Activated CD8-positive, alpha-beta T cell treated with anti-CD3 and anti-CD28 coated beads for 36 hours (primary cell): ENCODE results near the gene FOXJ1. TPM values are rescaled to one million over a fixed set of nuclear protein-coding genes. Genes with fewer than 3 reads are reported as not detected.

Experiments
- ATAC-seq: fragments of 200-7000 bp; cut with Tn5 transposase; one replicate; pipeline ENCODE4 v1.10.0; 2021; ENCODE audit warnings: mild to moderate bottlenecking, moderate library complexity
- CTCF ChIA-PET: fragments of 350-600 bp; sonication (Branson Sonifier 250); formaldehyde crosslinking; loops from one replicate; lab custom pipeline; 2021; ENCODE audit warnings: antibody characterized with exemption; lab: Charles Lee
- POLR2A ChIA-PET: fragments of 350-600 bp; sonication (Branson Sonifier 250); formaldehyde crosslinking; loops from one replicate; lab custom pipeline; 2021; ENCODE audit warnings: antibody characterized with exemption; lab: Charles Lee
- DNase-seq: peaks from one replicate; pipeline ENCODE4 v3.0.0-alpha.2; 2020
- H3K27ac Mint-ChIP-seq: one replicate; pipeline ENCODE4 v1.8.0; 2021; ENCODE audit warnings: mild to moderate bottlenecking, mixed read lengths
- H3K27me3 Mint-ChIP-seq: one replicate; pipeline ENCODE4 v1.8.0; 2021; ENCODE audit warnings: mixed read lengths
- H3K36me3 Mint-ChIP-seq: one replicate; pipeline ENCODE4 v1.8.0; 2021; ENCODE audit warnings: low read depth, mixed read lengths
- H3K4me1 Mint-ChIP-seq: one replicate; pipeline ENCODE4 v1.8.0; 2021; ENCODE audit warnings: low read depth, mixed read lengths
- H3K4me3 Mint-ChIP-seq: one replicate; pipeline ENCODE4 v1.8.0; 2021; ENCODE audit warnings: mild to moderate bottlenecking, moderate library complexity, mixed read lengths
- H3K9me3 Mint-ChIP-seq: one replicate; pipeline ENCODE4 v1.8.0; 2021; ENCODE audit warnings: mixed read lengths
- intact Hi-C: fragments of 100-400 bp; cut with micrococcal nuclease; formaldehyde crosslinking; loops from one replicate; pipeline ENCODE4 v1.10.0; 2022
- total RNA-seq, 2 experiments: library from RNA; stranded (reverse); gene quantifications; one replicate each; pipeline ENCODE4 v1.2.3, GENCODE V29; 2021
- TF ChIP-seq, protein P1 (sequence below): fragments of 200-600 bp; IDR thresholded peaks from one replicate; pipeline ENCODE4 v1.8.0; 2022; ENCODE audit warnings: antibody characterized with exemption, mild to moderate bottlenecking

The FOXJ1 gene
- total RNA-seq, 2 experiments from 2014 or later: 11.1 to 11.6 TPM

DNA sequence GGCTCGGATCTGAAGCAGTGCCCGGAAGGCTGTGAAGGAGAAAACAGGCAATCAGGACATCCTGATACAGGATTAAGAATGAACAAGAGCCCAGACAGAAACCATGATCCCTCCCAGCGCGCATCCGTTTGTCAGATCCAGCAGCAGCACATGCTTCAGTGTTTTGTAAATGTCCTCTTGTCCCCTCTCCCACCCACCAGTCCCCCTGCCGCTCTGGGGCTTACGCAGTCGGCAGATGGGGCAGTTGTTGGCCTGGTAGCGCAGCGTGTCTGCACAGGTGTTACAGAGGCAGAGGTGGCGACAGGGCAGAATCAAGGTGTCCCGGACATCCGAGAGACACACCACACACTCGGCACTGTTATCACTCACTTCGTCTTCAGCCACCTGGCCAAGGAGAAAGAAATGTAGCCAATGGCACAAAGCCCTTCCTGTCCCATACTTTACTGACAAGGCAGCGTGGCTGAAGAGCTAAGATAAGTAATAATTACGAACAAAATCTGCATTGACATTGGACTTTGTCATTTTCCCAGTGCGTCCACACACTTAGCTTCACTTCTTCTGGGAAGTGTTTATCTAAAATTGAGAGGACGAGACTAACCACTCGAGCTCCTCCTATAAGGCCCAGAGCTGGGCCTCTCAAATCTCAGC is 20.7 kb upstream of the FOXJ1 start:
- ChIA-PET POLR2A (interaction anchor here (0.9 kb wide), 1 partner anchor 35 kb away, joined by 3 read pairs; no protein-coding TSS in a partner anchor), CTCF (interaction anchor here (0.9 to 1.3 kb wide), 3 partner anchors 9 to 118 kb away, joined by 3 read pairs; no protein-coding TSS in a partner anchor)
- no peaks in the 10 kb centered on the region for H3K27me3 Mint-ChIP-seq
- TF ChIP-seq, protein P1, sequence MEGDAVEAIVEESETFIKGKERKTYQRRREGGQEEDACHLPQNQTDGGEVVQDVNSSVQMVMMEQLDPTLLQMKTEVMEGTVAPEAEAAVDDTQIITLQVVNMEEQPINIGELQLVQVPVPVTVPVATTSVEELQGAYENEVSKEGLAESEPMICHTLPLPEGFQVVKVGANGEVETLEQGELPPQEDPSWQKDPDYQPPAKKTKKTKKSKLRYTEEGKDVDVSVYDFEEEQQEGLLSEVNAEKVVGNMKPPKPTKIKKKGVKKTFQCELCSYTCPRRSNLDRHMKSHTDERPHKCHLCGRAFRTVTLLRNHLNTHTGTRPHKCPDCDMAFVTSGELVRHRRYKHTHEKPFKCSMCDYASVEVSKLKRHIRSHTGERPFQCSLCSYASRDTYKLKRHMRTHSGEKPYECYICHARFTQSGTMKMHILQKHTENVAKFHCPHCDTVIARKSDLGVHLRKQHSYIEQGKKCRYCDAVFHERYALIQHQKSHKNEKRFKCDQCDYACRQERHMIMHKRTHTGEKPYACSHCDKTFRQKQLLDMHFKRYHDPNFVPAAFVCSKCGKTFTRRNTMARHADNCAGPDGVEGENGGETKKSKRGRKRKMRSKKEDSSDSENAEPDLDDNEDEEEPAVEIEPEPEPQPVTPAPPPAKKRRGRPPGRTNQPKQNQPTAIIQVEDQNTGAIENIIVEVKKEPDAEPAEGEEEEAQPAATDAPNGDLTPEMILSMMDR: no peak
- H3K4me3 Mint-ChIP-seq: no peak overlapping the region
- H3K36me3 Mint-ChIP-seq: peaks cover 33% of the 10 kb centered on the region
- intact Hi-C loops: no loop called here
- DNase-seq (no peak), ATAC-seq (no peak)
- peaks cover 15% of the 10 kb centered on the region for H3K4me1 Mint-ChIP-seq
- H3K27ac Mint-ChIP-seq: no peak overlapping the region
- no peaks in the 10 kb centered on the region for H3K9me3 Mint-ChIP-seq

DNA sequence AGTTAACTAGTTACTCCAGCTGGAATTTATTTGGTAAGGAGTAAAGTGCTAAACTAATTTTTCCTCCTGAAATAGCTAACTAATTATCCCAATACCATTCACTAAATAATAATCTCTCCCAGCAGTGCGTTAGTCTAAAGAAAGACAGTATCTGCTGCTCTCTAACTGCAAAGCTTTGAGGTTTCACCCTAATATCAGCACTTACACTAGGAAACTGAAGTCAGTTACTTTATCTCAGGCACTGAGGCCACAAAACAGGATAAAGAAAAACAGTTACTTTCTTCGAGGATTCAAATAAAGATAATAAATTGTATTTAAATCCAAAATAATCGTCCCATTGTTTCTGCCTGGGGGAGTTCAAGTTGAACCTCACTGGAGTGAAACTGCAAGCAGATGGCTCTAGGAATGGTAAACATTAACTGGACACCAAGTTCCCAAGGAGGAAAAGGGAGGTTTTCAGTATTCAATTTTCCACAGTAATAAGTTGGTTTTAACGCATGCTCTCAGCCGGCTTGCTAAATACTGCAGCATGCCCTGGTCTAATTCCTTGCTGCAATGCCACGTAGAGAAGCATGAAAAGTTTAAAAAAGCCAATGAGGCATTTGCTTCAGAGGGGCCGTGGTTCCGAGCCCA is 20.0 kb upstream of the FOXJ1 start:
- intact Hi-C loops: no loop called here
- Mint-ChIP-seq H3K36me3 (peaks cover 34% of the 10 kb centered on the region), H3K27ac (no peak overlapping the region), H3K4me1 (peaks cover 13% of the 10 kb centered on the region), H3K9me3 (no peaks in the 10 kb centered on the region), H3K4me3 (no peak overlapping the region), H3K27me3 (no peaks in the 10 kb centered on the region)
- no peak for DNase-seq
- no peak for ATAC-seq
- POLR2A ChIA-PET: interaction anchor here (1.2 to 1.4 kb wide), 3 partner anchors 12 to 19 kb away, joined by 3 read pairs; no protein-coding TSS in a partner anchor
- TF ChIP-seq, protein P1: no peak
- CTCF ChIA-PET: interaction anchor here (0.9 to 1.9 kb wide), 5 partner anchors 18 to 237 kb away, joined by 3 to 8 read pairs (median 3); no protein-coding TSS in a partner anchor

DNA sequence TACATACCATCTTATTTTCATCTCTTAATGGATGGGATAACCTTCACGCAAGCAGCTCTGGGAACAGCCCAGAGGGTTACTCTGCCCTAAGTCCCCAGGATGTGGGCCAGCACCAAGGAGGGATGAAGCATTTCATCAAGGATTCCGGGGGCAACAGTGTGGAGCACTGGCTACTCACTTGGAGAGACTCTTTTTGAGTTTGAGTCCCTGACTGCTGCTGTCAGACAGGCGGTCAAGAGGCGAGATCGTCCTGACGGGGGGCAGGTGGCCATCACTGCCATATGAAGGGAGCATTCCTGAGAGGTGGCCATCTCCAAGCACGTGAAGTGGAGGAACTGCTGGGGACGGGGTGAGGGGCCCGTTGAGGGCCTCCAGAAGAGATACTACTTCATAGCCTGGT is 18.1 kb upstream of the FOXJ1 start:
- ATAC-seq (no peak), DNase-seq (no peak)
- POLR2A ChIA-PET: interaction anchor here (1.0 kb wide), 1 partner anchor 59 kb away, joined by 7 read pairs; no protein-coding TSS in a partner anchor
- intact Hi-C loops: no loop called here
- H3K36me3 Mint-ChIP-seq: peaks cover 35% of the 10 kb centered on the region
- H3K9me3 Mint-ChIP-seq: no peaks in the 10 kb centered on the region
- TF ChIP-seq, protein P1: no peak
- H3K27ac Mint-ChIP-seq: no peak overlapping the region
- H3K4me1 Mint-ChIP-seq: peaks cover 10% of the 10 kb centered on the region
- H3K4me3 Mint-ChIP-seq: no peak overlapping the region
- CTCF ChIA-PET: interaction anchor here (1.2 to 1.9 kb wide), 3 partner anchors 21 to 121 kb away, joined by 3 to 8 read pairs (median 6); no protein-coding TSS in a partner anchor
- no peaks in the 10 kb centered on the region for H3K27me3 Mint-ChIP-seq

DNA sequence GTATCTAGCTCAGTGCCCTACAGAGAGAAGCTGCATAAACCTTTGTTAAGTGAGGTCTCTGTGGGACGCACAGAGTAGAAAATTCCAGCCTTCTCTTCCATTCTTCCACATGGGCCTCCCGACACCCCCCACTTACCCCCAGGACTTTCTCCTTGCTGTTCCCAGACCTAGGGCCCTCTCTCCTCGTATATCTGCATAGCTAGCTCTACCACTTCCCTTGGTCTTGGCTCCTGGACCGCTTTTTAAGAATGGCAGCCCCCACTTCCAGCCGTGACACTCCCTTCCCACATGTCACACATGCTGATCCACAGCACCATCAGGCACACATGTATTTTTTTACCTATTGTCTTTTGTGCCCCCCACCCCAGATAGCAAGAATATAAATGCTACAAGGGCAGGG is 16.7 kb upstream of the FOXJ1 start:
- H3K27ac Mint-ChIP-seq: no peak overlapping the region
- peaks cover 34% of the 10 kb centered on the region for H3K36me3 Mint-ChIP-seq
- H3K27me3 Mint-ChIP-seq: no peaks in the 10 kb centered on the region
- DNase-seq: no peak
- H3K4me3 Mint-ChIP-seq: no peak overlapping the region
- ATAC-seq: no peak
- H3K4me1 Mint-ChIP-seq: peaks cover 24% of the 10 kb centered on the region
- H3K9me3 Mint-ChIP-seq: no peaks in the 10 kb centered on the region
- intact Hi-C loops: no loop called here
- ChIA-PET POLR2A (interaction anchor here (1.0 kb wide), 1 partner anchor 19 kb away, joined by 3 read pairs; no protein-coding TSS in a partner anchor), CTCF (interaction anchor here (1.2 to 1.3 kb wide), 2 partner anchors 22 to 122 kb away, joined by 3 to 6 read pairs; no protein-coding TSS in a partner anchor)
- TF ChIP-seq, protein P1: no peak
